Activated naive CD8-positive, alpha-beta T cell (primary cell): ENCODE measurements around the gene SLC38A7.

Experiments
- H3K27ac Mint-ChIP-seq: one replicate; pipeline ENCODE4 v1.8.0; 2021; ENCODE audit warnings: mixed read lengths
- H3K27me3 Mint-ChIP-seq: one replicate; pipeline ENCODE4 v1.8.0; 2021; ENCODE audit warnings: mixed read lengths
- H3K36me3 Mint-ChIP-seq: one replicate; pipeline ENCODE4 v1.8.0; 2021; ENCODE audit warnings: mixed read lengths
- H3K4me1 Mint-ChIP-seq: one replicate; pipeline ENCODE4 v1.8.0; 2021; ENCODE audit warnings: low read depth, mixed read lengths
- H3K4me3 Mint-ChIP-seq: one replicate; pipeline ENCODE4 v1.8.0; 2021; ENCODE audit warnings: mild to moderate bottlenecking, mixed read lengths
- H3K9me3 Mint-ChIP-seq: one replicate; pipeline ENCODE4 v1.8.0; 2021; ENCODE audit warnings: low read depth, mixed read lengths

The SLC38A7 gene, protein sequence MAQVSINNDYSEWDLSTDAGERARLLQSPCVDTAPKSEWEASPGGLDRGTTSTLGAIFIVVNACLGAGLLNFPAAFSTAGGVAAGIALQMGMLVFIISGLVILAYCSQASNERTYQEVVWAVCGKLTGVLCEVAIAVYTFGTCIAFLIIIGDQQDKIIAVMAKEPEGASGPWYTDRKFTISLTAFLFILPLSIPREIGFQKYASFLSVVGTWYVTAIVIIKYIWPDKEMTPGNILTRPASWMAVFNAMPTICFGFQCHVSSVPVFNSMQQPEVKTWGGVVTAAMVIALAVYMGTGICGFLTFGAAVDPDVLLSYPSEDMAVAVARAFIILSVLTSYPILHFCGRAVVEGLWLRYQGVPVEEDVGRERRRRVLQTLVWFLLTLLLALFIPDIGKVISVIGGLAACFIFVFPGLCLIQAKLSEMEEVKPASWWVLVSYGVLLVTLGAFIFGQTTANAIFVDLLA

DNA sequence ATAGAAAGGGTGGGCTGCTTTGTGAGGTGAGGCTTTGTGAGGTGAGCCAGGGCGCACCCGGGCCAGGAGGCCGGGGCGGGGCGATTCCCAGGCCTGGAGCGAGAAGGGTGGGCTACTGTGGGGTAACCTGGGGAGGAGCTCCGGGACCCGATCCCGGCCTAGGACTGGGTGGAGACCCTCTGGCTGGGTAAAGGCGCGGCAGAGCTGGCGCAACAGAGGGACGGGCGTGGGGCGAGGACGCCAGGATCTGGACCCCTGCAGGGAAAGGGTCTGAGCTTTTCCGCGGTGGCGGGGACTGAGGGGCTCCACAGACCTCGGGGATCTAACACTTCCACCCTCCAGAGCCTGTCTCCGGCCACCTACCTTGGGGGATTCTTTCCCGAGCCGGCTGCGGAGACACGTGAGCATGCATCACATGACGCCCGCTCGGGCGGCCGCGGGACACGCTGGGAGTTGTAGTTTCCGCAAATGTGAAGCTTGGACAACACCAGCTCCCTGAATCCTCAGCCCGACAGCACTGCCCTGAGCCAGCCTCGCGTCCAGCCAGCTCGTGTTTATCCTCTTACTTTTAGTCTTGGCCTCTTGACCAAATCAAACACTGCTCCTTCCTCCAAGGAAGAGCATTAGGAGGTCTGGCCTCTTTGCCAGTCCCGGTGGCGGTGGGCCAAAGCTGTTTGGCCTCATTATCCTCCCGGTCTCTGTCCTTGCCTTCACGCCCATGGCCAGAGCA, at the start of gene SLC38A7:
SLC38A7 (minus strand) TSS at position 417 of the 730 bp plus-strand sequence. CDS start 4,644 bp downstream, outside the sequence.
- peaks cover 19% of the 10 kb centered on the region for H3K4me1 Mint-ChIP-seq
- peaks cover under 1% of the 10 kb centered on the region for H3K27me3 Mint-ChIP-seq
- H3K4me3 Mint-ChIP-seq: peak within 1 kb of the TSS; percentile 92

DNA sequence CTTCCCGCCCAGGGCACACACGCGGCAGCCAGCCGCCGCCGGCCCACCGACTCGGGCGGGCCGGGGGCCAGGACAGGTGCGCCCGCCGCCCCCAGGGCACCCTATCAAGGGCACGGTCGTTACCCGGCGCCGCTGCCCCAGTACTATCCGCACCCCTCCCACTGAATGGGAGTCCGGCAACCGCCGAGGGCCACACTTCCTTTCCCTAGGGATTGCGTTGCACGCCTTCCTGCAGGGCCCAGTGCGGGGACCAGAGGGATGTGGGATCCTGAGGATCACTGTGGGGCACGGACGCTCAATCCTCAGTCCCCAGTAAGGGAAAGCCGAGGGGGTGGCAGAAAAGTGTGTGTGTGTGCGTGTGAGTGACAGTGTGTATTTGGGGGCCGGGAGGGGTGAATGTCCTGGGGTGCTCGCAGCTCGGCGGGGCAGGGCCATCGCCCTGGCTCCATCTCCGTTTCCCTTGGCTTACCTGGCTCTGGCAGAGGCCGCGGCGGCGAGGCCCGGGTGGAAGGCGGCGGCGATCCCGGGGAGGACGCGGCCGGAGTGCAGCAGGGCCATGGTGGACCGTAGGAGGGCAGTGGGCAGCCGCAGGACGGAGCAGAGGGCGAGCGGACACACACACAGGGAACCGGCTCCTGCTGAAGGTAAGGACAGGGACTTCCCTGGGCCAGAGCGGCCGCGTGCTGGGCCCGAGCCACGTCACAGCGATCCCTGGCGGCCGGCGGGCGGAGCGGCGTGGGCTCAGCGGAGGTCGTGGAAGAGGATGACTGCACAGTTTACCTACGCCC, 49.3 kb upstream of the SLC38A7 start, which contains the start of gene GOT2:
GOT2 (minus strand) TSS at position 646 of the 788 bp plus-strand sequence; CDS start at position 558, 88 bp downstream.
- Mint-ChIP-seq H3K9me3 (no peaks in the 10 kb centered on the region), H3K27me3 (no peaks in the 10 kb centered on the region), H3K27ac (peak within 1 kb of the TSS; percentile 98), H3K4me1 (peaks cover 39% of the 10 kb centered on the region), H3K4me3 (peak within 1 kb of the TSS; percentile 97), H3K36me3 (peaks cover 5% of the 10 kb centered on the region)

More for the DNA sequence above, at the start of gene SLC38A7:
- Mint-ChIP-seq H3K36me3 (peaks cover 2% of the 10 kb centered on the region), H3K9me3 (no peaks in the 10 kb centered on the region), H3K27ac (peak within 1 kb of the TSS; percentile 75)

DNA sequence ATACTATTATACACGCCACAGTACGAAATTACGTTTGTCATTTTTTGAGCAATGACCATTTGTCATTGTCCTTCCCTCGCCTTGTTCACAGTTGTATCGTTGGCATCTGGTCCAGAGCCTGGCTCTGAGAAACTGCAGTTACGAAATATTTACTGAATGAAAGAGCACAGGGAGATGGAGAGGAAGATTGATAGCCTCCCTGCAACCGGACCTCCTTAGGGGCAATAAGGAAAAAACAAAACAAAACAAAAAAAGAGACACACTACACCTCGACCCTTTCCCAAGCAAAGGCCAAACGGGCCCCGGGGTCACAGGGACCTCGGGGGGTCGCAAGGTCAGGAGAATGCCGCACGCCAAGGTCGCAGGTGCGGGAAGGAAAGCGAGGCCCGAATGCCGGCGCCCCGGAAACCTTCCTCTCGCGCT, 48.7 kb upstream of the SLC38A7 start:
- H3K4me3 Mint-ChIP-seq: peak overlapping the region; percentile 97
- H3K36me3 Mint-ChIP-seq: peaks cover 5% of the 10 kb centered on the region
- H3K9me3 Mint-ChIP-seq: no peaks in the 10 kb centered on the region
- H3K4me1 Mint-ChIP-seq: peaks cover 39% of the 10 kb centered on the region
- peak overlapping the region; percentile 98 for H3K27ac Mint-ChIP-seq
- H3K27me3 Mint-ChIP-seq: no peaks in the 10 kb centered on the region

DNA sequence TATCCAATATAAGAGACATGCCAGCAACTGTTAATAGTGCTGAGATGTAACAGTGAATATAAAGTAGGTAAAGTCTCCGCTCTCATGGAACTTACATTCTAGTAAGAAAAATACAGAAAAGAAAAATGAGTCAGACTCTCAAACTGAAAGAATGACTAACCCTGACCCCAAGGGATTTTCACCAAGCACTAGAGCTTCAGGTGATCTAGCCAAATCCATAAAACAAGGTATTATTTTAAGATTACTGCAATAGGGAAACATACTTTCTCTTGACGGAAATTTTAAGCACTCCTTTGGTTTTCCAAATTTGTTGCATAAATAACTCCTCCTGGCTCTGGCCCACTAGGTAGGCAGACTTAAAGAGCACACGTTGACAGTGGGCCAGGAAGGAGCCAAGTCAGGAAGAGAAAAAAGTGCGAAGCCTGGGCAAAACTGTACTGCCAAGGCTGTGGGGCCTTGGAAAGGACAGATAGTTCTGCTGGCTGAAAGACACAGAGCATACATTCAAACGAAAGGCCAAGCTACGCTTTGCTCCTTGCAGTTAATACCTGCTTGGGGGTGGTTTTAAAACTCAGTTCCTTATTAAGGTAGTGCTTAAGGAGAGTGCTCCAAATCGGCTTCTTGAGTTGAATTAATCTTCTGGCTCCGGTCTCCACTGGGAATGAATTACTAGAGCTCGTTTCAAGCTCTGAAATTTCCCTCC, 48.1 kb upstream of the SLC38A7 start:
- H3K36me3 Mint-ChIP-seq: peaks cover 5% of the 10 kb centered on the region
- peak overlapping the region; percentile 98 for H3K27ac Mint-ChIP-seq
- H3K9me3 Mint-ChIP-seq: no peaks in the 10 kb centered on the region
- H3K27me3 Mint-ChIP-seq: no peaks in the 10 kb centered on the region
- peak overlapping the region; percentile 97 for H3K4me3 Mint-ChIP-seq
- H3K4me1 Mint-ChIP-seq: peaks cover 40% of the 10 kb centered on the region

DNA sequence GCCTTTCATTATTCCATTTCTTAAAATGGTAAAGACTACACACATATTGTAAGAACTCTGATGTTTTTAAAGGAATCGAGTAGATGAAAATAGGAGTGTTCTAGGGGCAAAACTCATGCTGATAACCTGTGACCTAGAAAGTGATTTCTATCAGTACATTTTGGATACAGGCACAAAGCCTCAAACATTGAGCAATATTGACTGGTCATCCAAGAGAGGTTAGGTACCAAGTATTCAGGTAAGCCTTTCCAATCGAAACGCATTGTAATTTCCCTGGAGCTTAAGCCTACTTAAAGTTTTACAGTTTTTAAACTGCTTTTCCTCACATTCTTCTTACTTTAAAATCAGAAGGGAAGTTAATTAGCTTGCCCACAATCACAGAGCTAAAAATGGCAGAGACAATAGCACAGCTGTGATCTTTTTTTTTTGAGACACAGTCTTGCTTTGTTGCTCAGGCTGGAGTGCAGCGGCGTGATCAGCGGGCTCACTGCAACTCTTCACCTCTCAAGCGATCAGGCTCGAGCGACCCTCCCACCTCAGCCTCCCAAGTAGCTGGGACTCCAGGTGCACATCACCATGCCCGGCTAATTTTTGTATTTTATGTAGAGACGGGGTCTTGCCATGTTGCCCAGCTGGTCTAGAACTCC, 46.3 kb upstream of the SLC38A7 start:
- Mint-ChIP-seq H3K27me3 (no peaks in the 10 kb centered on the region), H3K9me3 (no peaks in the 10 kb centered on the region), H3K27ac (no peak overlapping the region), H3K4me3 (peak overlapping the region; percentile 35), H3K36me3 (peaks cover 5% of the 10 kb centered on the region), H3K4me1 (peaks cover 42% of the 10 kb centered on the region)

DNA sequence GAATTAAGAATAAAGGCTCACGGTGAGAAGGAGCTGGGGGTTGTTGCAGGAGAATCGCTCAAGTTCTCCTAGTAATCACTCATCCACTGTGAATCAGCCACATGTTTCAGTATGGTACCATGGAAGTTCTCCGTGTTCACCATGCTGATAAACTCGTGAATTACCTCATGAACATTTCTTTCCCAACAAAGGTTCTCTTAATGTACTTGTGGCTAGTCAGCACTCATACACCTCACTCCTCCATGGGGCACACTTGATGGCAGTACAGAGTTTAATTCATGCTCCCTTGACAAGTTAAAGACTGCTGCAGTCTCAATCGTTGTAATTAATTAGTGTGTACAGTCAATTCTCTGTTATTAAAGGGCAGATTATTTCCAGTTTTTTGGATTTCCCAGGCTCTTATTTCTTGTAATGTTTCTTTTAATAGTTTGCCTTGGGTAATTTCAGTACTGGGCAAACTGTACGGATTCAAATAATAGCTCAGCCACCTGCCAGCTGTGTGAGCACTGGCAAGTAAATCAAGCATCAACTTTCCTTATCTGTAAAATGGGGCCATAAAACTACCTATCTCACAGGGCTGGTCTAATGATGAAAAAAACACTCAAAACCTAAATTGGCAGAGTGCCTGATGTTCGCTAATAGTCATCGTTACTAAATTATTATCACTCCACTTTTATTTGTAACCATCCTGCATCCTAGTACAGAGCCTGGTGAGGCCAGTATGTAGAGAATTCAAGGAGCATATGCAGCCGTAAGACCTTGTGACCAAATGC, 43.4 kb upstream of the SLC38A7 start:
- Mint-ChIP-seq H3K36me3 (peaks cover 5% of the 10 kb centered on the region), H3K27ac (no peak overlapping the region), H3K4me1 (peaks cover 32% of the 10 kb centered on the region), H3K9me3 (no peaks in the 10 kb centered on the region), H3K27me3 (no peaks in the 10 kb centered on the region), H3K4me3 (no peak overlapping the region)

DNA sequence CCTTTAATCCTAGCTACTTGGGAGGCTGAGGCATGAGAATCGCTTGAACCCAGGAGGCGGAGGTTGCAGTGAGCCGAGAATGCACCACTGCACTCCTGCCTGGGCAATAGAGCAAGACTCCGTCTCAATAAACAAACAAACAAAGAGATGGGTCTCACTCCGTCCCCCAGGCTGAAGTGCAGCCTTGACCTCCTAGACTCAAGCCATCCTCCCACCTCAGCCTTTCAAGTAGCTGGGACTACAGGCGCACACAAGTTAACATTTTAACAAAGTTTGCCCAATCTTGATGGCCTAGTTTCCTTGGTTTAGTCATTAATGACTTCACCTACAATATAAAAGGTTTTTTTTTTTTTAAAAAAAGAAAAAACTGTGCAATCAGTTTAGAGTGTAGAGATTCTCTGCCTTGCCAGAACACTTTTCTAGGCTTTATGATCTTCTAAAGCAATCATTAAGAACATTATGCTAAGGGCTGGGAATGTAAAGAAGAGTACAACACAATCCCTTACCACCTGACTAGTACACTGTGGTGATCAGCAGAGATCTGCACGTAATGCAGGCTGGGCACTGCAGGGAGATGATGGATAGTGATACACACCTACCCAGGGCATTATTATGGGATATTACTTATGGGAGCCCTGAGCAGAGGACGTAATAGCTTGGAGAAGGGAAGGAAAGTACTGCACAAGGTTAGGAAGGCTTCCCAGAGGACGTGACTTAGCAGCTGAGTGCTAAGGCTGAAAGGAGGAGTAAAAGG, 42.6 kb upstream of the SLC38A7 start:
- H3K27me3 Mint-ChIP-seq: no peaks in the 10 kb centered on the region
- no peak overlapping the region for H3K27ac Mint-ChIP-seq
- no peak overlapping the region for H3K4me3 Mint-ChIP-seq
- peaks cover 3% of the 10 kb centered on the region for H3K36me3 Mint-ChIP-seq
- peaks cover 25% of the 10 kb centered on the region for H3K4me1 Mint-ChIP-seq
- no peaks in the 10 kb centered on the region for H3K9me3 Mint-ChIP-seq

DNA sequence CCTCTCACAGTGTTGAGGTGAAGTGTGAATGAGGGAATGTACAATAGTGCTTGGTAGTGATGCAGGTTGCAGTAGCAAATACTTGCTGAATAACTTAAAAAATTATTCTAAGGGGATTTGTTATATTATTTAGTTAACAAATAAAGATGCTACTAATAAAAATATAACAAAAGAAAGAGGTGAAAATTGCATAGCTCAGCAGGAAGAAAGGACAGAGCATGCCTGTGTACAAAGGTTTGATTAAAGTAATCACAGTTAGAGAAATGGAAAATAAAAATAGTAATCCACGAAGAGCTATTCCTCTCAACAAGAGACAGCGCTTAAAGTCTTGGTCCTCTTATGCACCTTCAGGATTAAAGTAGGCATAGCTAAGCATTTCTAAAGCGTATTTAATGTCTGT, 38.5 kb upstream of the SLC38A7 start:
- H3K27me3 Mint-ChIP-seq: no peaks in the 10 kb centered on the region
- peaks cover 4% of the 10 kb centered on the region for H3K4me1 Mint-ChIP-seq
- H3K36me3 Mint-ChIP-seq: no peaks in the 10 kb centered on the region
- H3K4me3 Mint-ChIP-seq: no peak overlapping the region
- H3K9me3 Mint-ChIP-seq: no peaks in the 10 kb centered on the region
- no peak overlapping the region for H3K27ac Mint-ChIP-seq

DNA sequence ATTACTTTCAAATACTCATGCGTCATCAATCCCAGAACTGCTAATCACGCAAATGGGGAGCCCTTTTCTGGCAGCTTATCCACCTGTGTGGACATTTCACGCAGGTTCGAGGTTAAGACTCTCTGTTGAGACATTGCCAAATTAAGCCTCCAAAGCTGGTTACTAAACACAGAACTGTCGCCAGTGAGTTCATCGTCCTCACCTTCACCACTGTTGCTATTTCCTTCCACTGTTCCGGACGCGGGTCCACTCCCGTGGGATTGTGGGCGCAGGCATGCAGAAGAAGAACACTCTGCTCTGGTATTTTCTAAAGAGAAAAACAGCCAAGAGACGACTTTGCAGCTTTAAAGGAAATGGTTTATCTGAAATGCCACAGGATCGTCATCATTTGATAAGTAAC, 33.4 kb upstream of the SLC38A7 start:
- Mint-ChIP-seq H3K9me3 (no peaks in the 10 kb centered on the region), H3K4me1 (no peaks in the 10 kb centered on the region), H3K36me3 (peaks cover 14% of the 10 kb centered on the region), H3K27me3 (no peaks in the 10 kb centered on the region), H3K4me3 (no peak overlapping the region), H3K27ac (no peak overlapping the region)

DNA sequence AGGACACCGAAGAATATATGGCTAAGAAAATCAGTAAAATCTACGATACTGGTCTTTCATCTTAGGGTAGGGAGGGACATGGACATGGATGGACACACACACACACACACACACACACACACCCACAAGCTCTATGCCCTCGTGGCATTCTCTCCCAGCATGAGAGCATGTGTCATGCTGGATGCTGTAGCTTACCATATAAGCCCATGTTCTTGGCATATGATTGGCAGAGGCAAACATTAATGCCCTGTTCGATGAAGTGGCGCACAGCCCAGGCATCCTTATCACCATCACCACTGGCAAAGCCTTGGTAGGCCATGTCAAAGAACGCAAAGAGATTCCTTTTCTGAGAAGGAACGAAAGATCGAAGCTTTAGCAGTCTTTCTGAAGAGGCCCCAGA, 31.9 kb upstream of the SLC38A7 start:
- no peak overlapping the region for H3K27ac Mint-ChIP-seq
- H3K4me3 Mint-ChIP-seq: no peak overlapping the region
- H3K9me3 Mint-ChIP-seq: no peaks in the 10 kb centered on the region
- peaks cover 18% of the 10 kb centered on the region for H3K36me3 Mint-ChIP-seq
- no peaks in the 10 kb centered on the region for H3K4me1 Mint-ChIP-seq
- H3K27me3 Mint-ChIP-seq: no peaks in the 10 kb centered on the region

DNA sequence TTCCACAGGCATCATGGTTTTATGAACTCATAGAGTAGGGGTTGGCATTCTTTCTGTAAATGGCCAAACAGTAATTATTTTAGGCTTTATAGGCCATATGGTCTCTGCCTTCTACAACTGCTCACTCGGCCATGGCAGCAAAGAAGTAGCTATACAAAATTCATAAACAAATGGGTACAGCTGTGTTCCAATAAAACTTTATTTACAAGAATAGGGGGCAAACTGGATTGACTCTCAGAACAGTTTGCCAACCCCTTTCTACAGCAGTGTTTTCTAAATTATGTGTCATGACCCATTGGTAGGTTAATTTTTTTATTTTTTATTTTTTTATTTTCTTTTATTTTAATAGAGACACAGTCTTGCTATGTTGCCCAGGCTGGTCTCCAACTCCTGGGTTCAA, 29.2 kb upstream of the SLC38A7 start:
- H3K9me3 Mint-ChIP-seq: no peaks in the 10 kb centered on the region
- H3K27me3 Mint-ChIP-seq: no peaks in the 10 kb centered on the region
- peaks cover 25% of the 10 kb centered on the region for H3K36me3 Mint-ChIP-seq
- H3K4me1 Mint-ChIP-seq: no peaks in the 10 kb centered on the region
- no peak overlapping the region for H3K4me3 Mint-ChIP-seq
- H3K27ac Mint-ChIP-seq: no peak overlapping the region

DNA sequence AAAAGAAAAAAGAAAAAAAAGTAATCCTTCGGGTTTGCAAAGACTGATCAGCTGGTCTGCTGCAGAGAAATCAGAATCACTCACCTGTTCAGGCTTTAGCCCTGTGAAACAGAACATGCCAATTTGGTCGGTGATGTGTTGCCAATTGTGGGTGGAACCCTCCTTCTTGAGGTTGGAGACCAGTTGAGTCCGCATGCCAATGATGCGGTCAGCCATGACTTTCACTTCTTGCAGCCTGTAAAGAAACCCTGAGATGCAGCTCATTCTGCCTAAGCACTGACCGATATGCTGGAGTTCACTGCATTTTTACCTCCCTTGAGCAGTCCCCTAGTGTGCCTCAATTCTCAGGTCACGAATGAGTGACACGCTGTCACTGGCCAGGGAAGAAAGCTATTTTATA, 24.8 kb upstream of the SLC38A7 start:
- H3K27ac Mint-ChIP-seq: no peak overlapping the region
- no peak overlapping the region for H3K4me3 Mint-ChIP-seq
- H3K27me3 Mint-ChIP-seq: no peaks in the 10 kb centered on the region
- no peaks in the 10 kb centered on the region for H3K4me1 Mint-ChIP-seq
- H3K36me3 Mint-ChIP-seq: peaks cover 20% of the 10 kb centered on the region
- H3K9me3 Mint-ChIP-seq: no peaks in the 10 kb centered on the region

DNA sequence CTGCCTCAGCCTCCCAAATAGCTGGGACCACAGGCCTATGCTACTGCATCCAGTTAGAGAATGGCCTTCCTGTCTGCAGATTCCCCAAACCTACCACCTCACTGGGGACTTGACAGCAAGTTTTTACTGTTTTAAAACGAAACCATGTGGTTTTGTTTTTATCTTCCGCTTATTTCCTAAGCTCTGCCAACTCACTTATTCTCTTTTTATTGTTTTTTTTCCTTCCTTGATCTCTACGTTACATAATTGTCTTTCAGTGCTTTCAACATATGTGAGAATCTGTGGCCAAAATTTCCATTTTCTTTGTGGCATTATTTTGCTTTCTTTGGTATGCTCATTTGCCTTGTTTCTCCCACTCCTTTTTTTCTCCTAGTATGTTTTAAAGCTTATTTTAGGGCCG, 14.6 kb upstream of the SLC38A7 start:
- Mint-ChIP-seq H3K27ac (no peak overlapping the region), H3K36me3 (peaks cover under 1% of the 10 kb centered on the region), H3K9me3 (no peaks in the 10 kb centered on the region), H3K4me3 (no peak overlapping the region), H3K4me1 (peaks cover 4% of the 10 kb centered on the region), H3K27me3 (no peaks in the 10 kb centered on the region)
